HCT116 (cell line): ENCODE results near the gene GHRHR. TPM values are rescaled to one million over a fixed set of nuclear protein-coding genes. Genes with fewer than 3 reads are reported as not detected.

Experiments used
- ATAC-seq: fragments of 200-7000 bp; cut with Tn5 transposase; 2 replicates; pipeline ENCODE4 v1.9.1; 2020; ENCODE audit warnings: mild to moderate bottlenecking, moderate library complexity
- BruUV-seq: library from RNA; stranded (reverse); fragments of 400-500 nt; replicated peaks from 2 replicates; lab custom pipeline; 2021; lab: Mats Ljungman, UMichigan
- CTCF ChIA-PET: fragments of 300-600 bp; sonication (Branson Sonifier 250); formaldehyde crosslinking; loops from one replicate; lab custom pipeline; 2021; ENCODE audit warnings: antibody characterized with exemption; lab: Charles Lee
- POLR2A ChIA-PET: fragments of 300-600, 350-600 bp; sonication (Branson Sonifier 250); formaldehyde crosslinking; loops from one replicate; lab custom pipeline; 2021; ENCODE audit warnings: antibody characterized with exemption; lab: Charles Lee
- RAD21 ChIA-PET, 2 experiments: fragments of 300-600 bp; sonication (Branson Sonifier 250); formaldehyde crosslinking; loops; one replicate each; lab custom pipeline; 2023; ENCODE audit warnings: low total read pairs in 2 of 2; ENCODE audit not compliant: uncharacterized antibody in 2 of 2, unreplicated experiment in 2 of 2, low non-redundant PET in 1 of 2; lab: Charles Lee
- DNase-seq: peaks from one replicate; pipeline ENCODE4 v3.0.0-alpha.2; 2010; ENCODE audit warnings: low read depth, low spot score
- H2AFZ ChIP-seq: fragments of 200-600 bp; shearing (Covaris generic), sonication (generic); 2 replicates; pipeline ENCODE4 v1.6.1; 2017; ENCODE audit warnings: low read depth, mixed run types, mixed read lengths, antibody characterized with exemption, low read length; ENCODE audit not compliant: poor library complexity, severe bottlenecking
- H3K27ac ChIP-seq: 2 replicates; pipeline ENCODE4 v1.5.1; 2012; ENCODE audit warnings: low read depth, low read length
- H3K27me3 ChIP-seq: fragments of 200-600 bp; sonication (generic); 2 replicates; pipeline ENCODE4 v1.6.1; 2016; ENCODE audit warnings: mixed run types, low read length, mixed read lengths; ENCODE audit not compliant: insufficient read depth
- H3K36me3 ChIP-seq, 2 experiments: fragments of 200-500 bp in 1 of 2; fragments of 200-600 bp in 1 of 2; sonication (Bioruptor generic) in 1 of 2; sonication (generic) in 1 of 2; 2 replicates each; pipeline versions ENCODE4 v1.5.1 to v1.6.1; 2014 to 2016; ENCODE audit warnings: low read length in 2 of 2, inconsistent platforms in 1 of 2, mixed read lengths in 1 of 2, mixed run types in 1 of 2; ENCODE audit not compliant: insufficient read depth in 2 of 2, control insufficient read depth in 1 of 2
- H3K4me1 ChIP-seq, 2 experiments: fragments of 200-600 bp in 1 of 2; sonication (generic) in 1 of 2; 2 replicates each; pipeline versions ENCODE4 v1.5.1 to v1.6.1; 2012 to 2017; ENCODE audit warnings: low read length in 2 of 2, inconsistent platforms in 1 of 2, mild to moderate bottlenecking in 1 of 2, mixed read lengths in 1 of 2, mixed run types in 1 of 2, moderate library complexity in 1 of 2; ENCODE audit not compliant: insufficient read depth in 2 of 2, control insufficient read depth in 1 of 2
- H3K4me2 ChIP-seq: fragments of 200-600 bp; sonication (generic); 2 replicates; pipeline ENCODE4 v1.6.1; 2017; ENCODE audit warnings: mixed run types, low read length, mixed read lengths
- H3K4me3 ChIP-seq, 2 experiments: fragments of 200-600 bp in 1 of 2; sonication (generic) in 1 of 2; replicated peaks in 1 of 2; 2 replicates each; pipeline ENCODE4 v1.5.1; 2011 to 2016; ENCODE audit warnings: low read length in 2 of 2, control low read depth in 1 of 2, low read depth in 1 of 2, mild to moderate bottlenecking in 1 of 2, mixed read lengths in 1 of 2, mixed run types in 1 of 2
- H3K79me2 ChIP-seq: fragments of 200-600 bp; sonication (generic); 2 replicates; pipeline ENCODE4 v1.6.1; 2017; ENCODE audit warnings: mild to moderate bottlenecking, mixed run types, low read length, moderate library complexity, mixed read lengths; ENCODE audit not compliant: insufficient read depth
- H3K9ac ChIP-seq: fragments of 200-600 bp; sonication (generic); 2 replicates; pipeline ENCODE4 v1.6.1; 2016; ENCODE audit warnings: low read length, mixed read lengths
- H3K9me2 ChIP-seq: fragments of 200-600 bp; sonication (generic), shearing (Covaris generic); 2 replicates; pipeline ENCODE4 v1.6.1; 2017; ENCODE audit warnings: mixed run types, mild to moderate bottlenecking, moderate library complexity; ENCODE audit not compliant: insufficient read depth
- H3K9me3 ChIP-seq, 2 experiments: fragments of 200-500 bp in 1 of 2; fragments of 200-600 bp in 1 of 2; sonication (Bioruptor generic) in 1 of 2; sonication (generic) in 1 of 2; 2 replicates each; pipeline ENCODE4 v1.6.1; 2014 to 2017; ENCODE audit warnings: low read length in 2 of 2, mixed read lengths in 2 of 2, inconsistent platforms in 1 of 2, low read depth in 1 of 2, mild to moderate bottlenecking in 1 of 2, mixed run types in 1 of 2, moderate library complexity in 1 of 2; ENCODE audit not compliant: control insufficient read depth in 1 of 2, insufficient read depth in 1 of 2
- H4K20me1 ChIP-seq: fragments of 200-600 bp; sonication (generic), shearing (Covaris generic); 2 replicates; pipeline ENCODE4 v1.6.1; 2017; ENCODE audit warnings: mixed run types, mild to moderate bottlenecking, moderate library complexity; ENCODE audit not compliant: insufficient read depth
- ATF3 ChIP-seq: IDR thresholded peaks from 2 replicates; pipeline ENCODE4 v1.6.1; 2012
- CBX3 ChIP-seq: IDR thresholded peaks from 2 replicates; pipeline ENCODE4 v1.6.1; 2012; ENCODE audit warnings: low read depth
- CEBPB ChIP-seq: IDR thresholded peaks from 2 replicates; pipeline ENCODE4 v1.6.1; 2012; ENCODE audit warnings: low read depth
- EGR1 ChIP-seq: IDR thresholded peaks from 2 replicates; pipeline ENCODE4 v1.6.1; 2012; ENCODE audit warnings: low read depth
- EZH2 ChIP-seq: fragments of 200-600 bp; sonication (generic); IDR thresholded peaks from 2 replicates; pipeline ENCODE4 v1.6.1; 2017; ENCODE audit warnings: antibody characterized with exemption, mixed run types
- EZH2phosphoT487 ChIP-seq: fragments of 200-600 bp; IDR thresholded peaks from 2 replicates; pipeline ENCODE4 v1.6.1; 2018; ENCODE audit warnings: antibody characterized with exemption, borderline replicate concordance
- FOSL1 ChIP-seq: IDR thresholded peaks from 2 replicates; pipeline ENCODE4 v1.6.1; 2012; ENCODE audit warnings: low read depth
- JUND ChIP-seq: IDR thresholded peaks from 2 replicates; pipeline ENCODE4 v1.6.1; 2012
- MAX ChIP-seq: IDR thresholded peaks from 2 replicates; pipeline ENCODE4 v1.6.1; 2012
- POLR2AphosphoS5 ChIP-seq: IDR thresholded peaks from 2 replicates; pipeline ENCODE4 v1.6.1; 2011; ENCODE audit warnings: mild to moderate bottlenecking, low read depth, low read length, moderate library complexity
- REST ChIP-seq: IDR thresholded peaks from 2 replicates; pipeline ENCODE4 v1.6.1; 2012; ENCODE audit warnings: low read depth
- SP1 ChIP-seq: IDR thresholded peaks from 2 replicates; pipeline ENCODE4 v1.6.1; 2012; ENCODE audit warnings: low read depth
- TCF7L2 ChIP-seq: IDR thresholded peaks from 2 replicates; pipeline ENCODE4 v1.7.0; 2011; ENCODE audit warnings: borderline replicate concordance, inconsistent platforms; ENCODE audit not compliant: insufficient read depth, insufficient read length; ENCODE audit errors: extremely low read depth
- YY1 ChIP-seq: IDR thresholded peaks from 2 replicates; pipeline ENCODE4 v1.6.1; 2011; ENCODE audit warnings: low read length, low read depth, moderate library complexity, mild to moderate bottlenecking; ENCODE audit not compliant: insufficient replicate concordance; ENCODE audit errors: extremely low read depth
- ZBTB33 ChIP-seq: IDR thresholded peaks from 2 replicates; pipeline ENCODE4 v1.6.1; 2011; ENCODE audit warnings: mild to moderate bottlenecking, low read length, moderate library complexity; ENCODE audit not compliant: insufficient replicate concordance; ENCODE audit errors: extremely low read depth
- ZFX ChIP-seq: fragments of 450-650 bp; IDR thresholded peaks from 2 replicates; pipeline ENCODE4 v1.6.1; 2017
- ZNF274 ChIP-seq: fragments of 200-500 bp; sonication (Bioruptor generic); IDR thresholded peaks from 2 replicates; pipeline ENCODE4 v1.6.1; 2014; ENCODE audit warnings: mild to moderate bottlenecking, low read depth, low read length, inconsistent platforms
- intact Hi-C: fragments of 100-400 bp; cut with micrococcal nuclease; formaldehyde crosslinking; loops from 2 replicates; pipeline ENCODE4 v1.10.0; 2022
- total RNA-seq: library from RNA; stranded (reverse); gene quantifications from one replicate; pipeline ENCODE4 v1.2.1, GENCODE V29; 2021; ENCODE audit not compliant: unreplicated experiment

GHRHR gene
- total RNA-seq, 1 experiment from 2014 or later = not detected

GRCh38 chr7:30927040-30927439 is 36.7 kb upstream of the GHRHR start:
- ChIA-PET POLR2A (no interaction called here), RAD21 (no interaction called here), CTCF (interaction anchor here (2.0 kb wide), 1 partner anchor 12 kb away, joined by 6 read pairs; no protein-coding TSS in a partner anchor)
- TF ChIP-seq ZNF274 (no peak), EZH2 (no peak), CBX3 (no peak), JUND (no peak), FOSL1 (no peak), REST (no peak), POLR2AphosphoS5 (no peak), MAX (no peak), TCF7L2 (no peak), EGR1 (no peak), YY1 (no peak), CEBPB (no peak), ZBTB33 (no peak), ATF3 (no peak), EZH2phosphoT487 (no peak), SP1 (no peak), ZFX (no peak)
- Histone ChIP-seq H3K79me2 (no peaks in the 10 kb centered on the region), H2AFZ (no peak overlapping the region), H3K4me1 (no peaks in the 10 kb centered on the region; a peak in 1 of 4 replicates), H3K9ac (no peak overlapping the region), H3K36me3 (no peaks in the 10 kb centered on the region), H3K9me3 (no peaks in the 10 kb centered on the region; a peak in 1 of 4 replicates), H3K4me3 (no peak overlapping the region), H3K9me2 (no peaks in the 10 kb centered on the region), H3K4me2 (no peak overlapping the region), H3K27ac (no peak overlapping the region), H4K20me1 (no peaks in the 10 kb centered on the region), H3K27me3 (no peaks in the 10 kb centered on the region)
- DNase-seq (no peak), ATAC-seq (no peak)
- intact Hi-C loops = no loop called here
- no TSS peak for BruUV-seq
